ENCODE results near the gene BRI3BP.

BRI3BP gene

GRCh38 chr12:125065021-125065918 lies 71.8 kb downstream of the BRI3BP start, which contains the start of gene AACS:
TSS of gene AACS (plus strand) at chr12:125065435. CDS start at chr12:125065585, 150 bp downstream.
- peaks cover 23% of the 10 kb centered on the region for H3K4me1 ChIP-seq (ENCODE audit: insufficient read depth, low read length, poor library complexity, severe bottlenecking)
- H3K4me3 ChIP-seq (ENCODE audit: low read length, poor library complexity, severe bottlenecking): peak within 1 kb of the TSS; percentile 78
- H3K36me3 ChIP-seq (ENCODE audit: insufficient read depth, low read length): no peaks in the 10 kb centered on the region
- no peak for TF ChIP-seq CTCF (conservative IDR thresholded peaks at IDR 0.05; ENCODE audit: low read length)
- TF ChIP-seq EZH2phosphoT487 (IDR thresholded peaks at IDR 0.05; ENCODE audit: borderline replicate concordance): no peak
- H4K20me1 ChIP-seq (ENCODE audit: insufficient read depth, low read length, poor library complexity, severe bottlenecking): peaks cover 12% of the 10 kb centered on the region
- H3K9me3 ChIP-seq (ENCODE audit: insufficient read depth, low read depth, low read length): 0 out of 2 replicates have a peak, but pooled peaks cover 4% of the 10 kb centered on the region
- peak within 1 kb of the TSS; percentile 86 for H3K9ac ChIP-seq (ENCODE audit: low read depth, low read length, poor library complexity, severe bottlenecking)
- peak within 1 kb of the TSS; percentile 81 for H2AFZ ChIP-seq (ENCODE audit: low read length)
- no peaks in the 10 kb centered on the region for H3K9me2 ChIP-seq (replicated peaks; ENCODE audit: low read depth, low read length)
- peaks cover 30% of the 10 kb centered on the region for H3K79me2 ChIP-seq (ENCODE audit: insufficient read depth, low read length)
- no peaks in the 10 kb centered on the region for H3F3A ChIP-seq (ENCODE audit: low read depth)
- H3K27me3 ChIP-seq (ENCODE audit: insufficient read depth, low read length, poor library complexity, severe bottlenecking): no peaks in the 10 kb centered on the region
- peak within 1 kb of the TSS; percentile 99 for H3K4me2 ChIP-seq (ENCODE audit: low read depth, low read length, poor library complexity, severe bottlenecking)

- no peak for TF ChIP-seq EZH2phosphoT487 (IDR thresholded peaks at IDR 0.05; ENCODE audit: borderline replicate concordance)
- TF ChIP-seq CTCF (conservative IDR thresholded peaks at IDR 0.05; ENCODE audit: low read length): no peak
- Histone ChIP-seq H2AFZ (ENCODE audit: low read length) (peak overlapping the region; percentile 77), H3K4me1 (ENCODE audit: insufficient read depth, low read length, poor library complexity, severe bottlenecking) (peaks cover 23% of the 10 kb centered on the region)
These were observed 72.6 kb downstream of the BRI3BP start for GRCh38 chr12:125065919-125066570.

GRCh38 chr12:125068391-125068790 lies 74.9 kb downstream of the BRI3BP start:
- Histone ChIP-seq H3F3A (ENCODE audit: low read depth) (no peaks in the 10 kb centered on the region), H3K9me2 (replicated peaks; ENCODE audit: low read depth, low read length) (no peaks in the 10 kb centered on the region), H3K79me2 (ENCODE audit: insufficient read depth, low read length) (peaks cover 36% of the 10 kb centered on the region), H3K9me3 (ENCODE audit: insufficient read depth, low read depth, low read length) (no peaks in the 10 kb centered on the region), H3K4me2 (ENCODE audit: low read depth, low read length, poor library complexity, severe bottlenecking) (no peak overlapping the region), H2AFZ (ENCODE audit: low read length) (no peak overlapping the region), H4K20me1 (ENCODE audit: insufficient read depth, low read length, poor library complexity, severe bottlenecking) (peaks cover 17% of the 10 kb centered on the region), H3K9ac (ENCODE audit: low read depth, low read length, poor library complexity, severe bottlenecking) (no peak overlapping the region), H3K36me3 (ENCODE audit: insufficient read depth, low read length) (no peaks in the 10 kb centered on the region), H3K4me1 (ENCODE audit: insufficient read depth, low read length, poor library complexity, severe bottlenecking) (peaks cover 23% of the 10 kb centered on the region), H3K4me3 (ENCODE audit: low read length, poor library complexity, severe bottlenecking) (no peak overlapping the region), H3K27me3 (ENCODE audit: insufficient read depth, low read length, poor library complexity, severe bottlenecking) (no peaks in the 10 kb centered on the region)
- no peak for TF ChIP-seq EZH2phosphoT487 (IDR thresholded peaks at IDR 0.05; ENCODE audit: borderline replicate concordance)
- TF ChIP-seq CTCF (conservative IDR thresholded peaks at IDR 0.05; ENCODE audit: low read length): no peak

More at GRCh38 chr12:125065919-125066570, 72.6 kb downstream of the BRI3BP start:
- Histone ChIP-seq H3K4me2 (ENCODE audit: low read depth, low read length, poor library complexity, severe bottlenecking) (peak overlapping the region; percentile 99), H3K36me3 (ENCODE audit: insufficient read depth, low read length) (no peaks in the 10 kb centered on the region), H3K9ac (ENCODE audit: low read depth, low read length, poor library complexity, severe bottlenecking) (peak overlapping the region; percentile 86), H3K4me3 (ENCODE audit: low read length, poor library complexity, severe bottlenecking) (peak overlapping the region; percentile 78), H3K9me3 (ENCODE audit: insufficient read depth, low read depth, low read length) (0 out of 2 replicates have a peak, but pooled peaks cover 2% of the 10 kb centered on the region), H3F3A (ENCODE audit: low read depth) (no peaks in the 10 kb centered on the region), H4K20me1 (ENCODE audit: insufficient read depth, low read length, poor library complexity, severe bottlenecking) (peaks cover 12% of the 10 kb centered on the region), H3K9me2 (replicated peaks; ENCODE audit: low read depth, low read length) (no peaks in the 10 kb centered on the region), H3K27me3 (ENCODE audit: insufficient read depth, low read length, poor library complexity, severe bottlenecking) (no peaks in the 10 kb centered on the region), H3K79me2 (ENCODE audit: insufficient read depth, low read length) (peaks cover 30% of the 10 kb centered on the region)

Measured in Loucy (cell line).